ENCODE results near the gene PDK1.

GRCh38 chr2:172655838-172656573 is 100.1 kb downstream of the PDK1 start:
- no peak for TF ChIP-seq CTCF (IDR thresholded peaks at IDR 0.05)
- TF ChIP-seq POLR2A (IDR thresholded peaks at IDR 0.05) = no peak
